CD4-positive, alpha-beta T cell treated with Interleukin-4 for 1 hour (primary cell): ENCODE measurements around the gene NRDC.
"Not testable (repeated sequence)": the region's sequence is repeated elsewhere in the genome, so short reads cannot be mapped to it uniquely, and the experiment has no call there.

Experiments
- DNase-seq, 2 donors: peaks; one replicate each; pipeline ENCODE4 v3.0.0-alpha.2; 2020 to 2022

The NRDC gene

GRCh38 chr1:51840182-51840581, 38.3 kb downstream of the NRDC start:
- no peak for DNase-seq

- DNase-seq: no peak
Observed at GRCh38 chr1:51839094-51839493, 39.4 kb downstream of the NRDC start.

GRCh38 chr1:51837243-51837642, 41.3 kb downstream of the NRDC start:
- DNase-seq: no peak

GRCh38 chr1:51833700-51834099, 44.8 kb downstream of the NRDC start:
- DNase-seq: no peak

GRCh38 chr1:51829058-51829457, 49.5 kb downstream of the NRDC start:
- no peak for DNase-seq

GRCh38 chr1:51819810-51820209, 58.7 kb downstream of the NRDC start:
- no peak for DNase-seq

- DNase-seq: not testable (repeated sequence)
Observed at GRCh38 chr1:51819021-51819420, 59.5 kb downstream of the NRDC start.

- DNase-seq: no peak
Observed at GRCh38 chr1:51818487-51818886, 60.0 kb downstream of the NRDC start.

- DNase-seq: no peak
Observed at GRCh38 chr1:51814513-51814912, 64.0 kb downstream of the NRDC start.

- no peak for DNase-seq
Observed at GRCh38 chr1:51799372-51799771, 79.2 kb downstream of the NRDC start.

GRCh38 chr1:51794868-51795267, 83.7 kb downstream of the NRDC start:
- no peak for DNase-seq

GRCh38 chr1:51794260-51794659, 84.3 kb downstream of the NRDC start:
- DNase-seq: no peak

GRCh38 chr1:51792864-51793263, 85.7 kb downstream of the NRDC start:
- DNase-seq: no peak

- no peak for DNase-seq
Observed at GRCh38 chr1:51791888-51792287, 86.6 kb downstream of the NRDC start.

- no peak for DNase-seq
Observed at GRCh38 chr1:51790385-51790784, 88.1 kb downstream of the NRDC start.

GRCh38 chr1:51789342-51789741, 89.2 kb downstream of the NRDC start:
- DNase-seq: no peak

- no peak for DNase-seq
Observed at GRCh38 chr1:51788938-51789337, 89.6 kb downstream of the NRDC start.

- DNase-seq: no peak
Observed at GRCh38 chr1:51784997-51785421, 93.5 kb downstream of the NRDC start.

GRCh38 chr1:51780927-51781326, 97.6 kb downstream of the NRDC start:
- no peak for DNase-seq

GRCh38 chr1:51776408-51776807, 102.1 kb downstream of the NRDC start:
- DNase-seq: no peak

GRCh38 chr1:51768971-51769588, 109.4 kb downstream of the NRDC start:
- DNase-seq: peak; percentile 15 to 48

- DNase-seq: no peak
Observed at GRCh38 chr1:51761351-51761750, 117.2 kb downstream of the NRDC start.

- no peak for DNase-seq
Observed at GRCh38 chr1:51760872-51761271, 117.7 kb downstream of the NRDC start.

GRCh38 chr1:51758310-51758709, 120.2 kb downstream of the NRDC start:
- no peak for DNase-seq

GRCh38 chr1:51756290-51756689, 122.2 kb downstream of the NRDC start:
- no peak for DNase-seq

GRCh38 chr1:51755437-51755836, 123.1 kb downstream of the NRDC start:
- no peak for DNase-seq
